ENCODE results near the gene CD209.

- no peak for TF ChIP-seq POLR2A (IDR thresholded peaks at IDR 0.05; ENCODE audit: low read depth, low read length)
- TF ChIP-seq POLR2AphosphoS5 (IDR thresholded peaks at IDR 0.05; ENCODE audit: insufficient read depth, low read depth, low read length) = no peak
- TF ChIP-seq CTCF (IDR thresholded peaks at IDR 0.05; ENCODE audit: extremely low read depth in 1 of 2, insufficient read depth in 1 of 2, low read depth in 1 of 2, low read length in 2 of 2) = no peak
- no peak for TF ChIP-seq MAX (IDR thresholded peaks at IDR 0.05; ENCODE audit: insufficient read depth, insufficient read length)
- TF ChIP-seq EZH2 (IDR thresholded peaks at IDR 0.05; ENCODE audit: borderline replicate concordance, low read depth, low read length, severe bottlenecking) = no peak
Observed at GRCh38 chr19:7691497-7691896, 55.8 kb downstream of the CD209 start.

Measured in endothelial cell of umbilical vein (primary cell).